ENCODE data around the gene CCDC88C.

DNA sequence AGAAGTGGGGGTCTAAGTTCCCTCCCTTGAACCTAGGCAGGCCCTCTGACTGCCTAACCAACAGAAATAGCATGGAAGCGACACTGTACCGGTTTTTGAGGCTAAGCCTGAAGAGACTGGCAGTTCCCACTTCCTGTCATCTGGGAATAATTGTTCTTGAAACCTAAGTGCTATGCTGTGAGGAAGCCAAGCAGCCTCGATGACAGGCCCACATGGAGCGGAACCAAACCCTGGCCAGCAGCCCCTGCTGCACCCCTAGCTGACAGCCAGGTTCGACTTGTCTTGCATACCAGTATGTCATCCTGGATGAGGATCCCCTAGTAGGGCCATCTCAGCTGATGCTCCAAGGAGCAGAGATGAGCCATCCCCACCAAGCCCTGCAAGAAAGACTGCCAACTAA, 166.7 kb downstream of the CCDC88C start:
- TF ChIP-seq, protein P1, sequence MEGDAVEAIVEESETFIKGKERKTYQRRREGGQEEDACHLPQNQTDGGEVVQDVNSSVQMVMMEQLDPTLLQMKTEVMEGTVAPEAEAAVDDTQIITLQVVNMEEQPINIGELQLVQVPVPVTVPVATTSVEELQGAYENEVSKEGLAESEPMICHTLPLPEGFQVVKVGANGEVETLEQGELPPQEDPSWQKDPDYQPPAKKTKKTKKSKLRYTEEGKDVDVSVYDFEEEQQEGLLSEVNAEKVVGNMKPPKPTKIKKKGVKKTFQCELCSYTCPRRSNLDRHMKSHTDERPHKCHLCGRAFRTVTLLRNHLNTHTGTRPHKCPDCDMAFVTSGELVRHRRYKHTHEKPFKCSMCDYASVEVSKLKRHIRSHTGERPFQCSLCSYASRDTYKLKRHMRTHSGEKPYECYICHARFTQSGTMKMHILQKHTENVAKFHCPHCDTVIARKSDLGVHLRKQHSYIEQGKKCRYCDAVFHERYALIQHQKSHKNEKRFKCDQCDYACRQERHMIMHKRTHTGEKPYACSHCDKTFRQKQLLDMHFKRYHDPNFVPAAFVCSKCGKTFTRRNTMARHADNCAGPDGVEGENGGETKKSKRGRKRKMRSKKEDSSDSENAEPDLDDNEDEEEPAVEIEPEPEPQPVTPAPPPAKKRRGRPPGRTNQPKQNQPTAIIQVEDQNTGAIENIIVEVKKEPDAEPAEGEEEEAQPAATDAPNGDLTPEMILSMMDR (IDR thresholded peaks at IDR 0.05; ENCODE audit: extremely low read depth in 1 of 2, insufficient read depth in 1 of 2, low read depth in 1 of 2, low read length in 2 of 2): no peak
- TF ChIP-seq EZH2 (IDR thresholded peaks at IDR 0.05; ENCODE audit: borderline replicate concordance, low read depth, low read length, severe bottlenecking): no peak
- TF ChIP-seq POLR2A (IDR thresholded peaks at IDR 0.05; ENCODE audit: low read depth, low read length): no peak
- TF ChIP-seq POLR2AphosphoS5 (IDR thresholded peaks at IDR 0.05; ENCODE audit: insufficient read depth, low read depth, low read length): no peak

All from endothelial cell of umbilical vein (primary cell).